SK-N-SH treated with all-trans-retinoic acid at 6 μM for 48 hours (cell line): ENCODE data around the gene GNAQ.

Source experiments
- ESRRG ChIP-seq: fragments of 250-450 bp; sonication (Bioruptor Pico); IDR thresholded peaks from 2 replicates; pipeline ENCODE4 v1.6.1; 2021; ENCODE audit warnings: mild to moderate bottlenecking
- PATZ1 ChIP-seq: fragments of 250-450 bp; sonication (Bioruptor Pico); IDR thresholded peaks from 2 replicates; pipeline ENCODE4 v1.8.0; 2020; ENCODE audit warnings: mild to moderate bottlenecking, moderate library complexity, borderline replicate concordance
- ZC3H10 ChIP-seq: fragments of 250-450 bp; sonication (Bioruptor Pico); IDR thresholded peaks from 2 replicates; pipeline ENCODE4 v1.5.1; 2021; ENCODE audit warnings: mild to moderate bottlenecking, moderate library complexity
- ZFP30 ChIP-seq: fragments of 450-650 bp; formaldehyde crosslinking; IDR thresholded peaks from 2 replicates; pipeline ENCODE4 v1.5.0; 2022; ENCODE audit warnings: mild to moderate bottlenecking, moderate library complexity
- ZNF8 ChIP-seq: fragments of 450-650 bp; formaldehyde crosslinking; IDR thresholded peaks from 2 replicates; pipeline ENCODE4 v1.5.0; 2020; ENCODE audit warnings: mild to moderate bottlenecking, moderate library complexity

DNA sequence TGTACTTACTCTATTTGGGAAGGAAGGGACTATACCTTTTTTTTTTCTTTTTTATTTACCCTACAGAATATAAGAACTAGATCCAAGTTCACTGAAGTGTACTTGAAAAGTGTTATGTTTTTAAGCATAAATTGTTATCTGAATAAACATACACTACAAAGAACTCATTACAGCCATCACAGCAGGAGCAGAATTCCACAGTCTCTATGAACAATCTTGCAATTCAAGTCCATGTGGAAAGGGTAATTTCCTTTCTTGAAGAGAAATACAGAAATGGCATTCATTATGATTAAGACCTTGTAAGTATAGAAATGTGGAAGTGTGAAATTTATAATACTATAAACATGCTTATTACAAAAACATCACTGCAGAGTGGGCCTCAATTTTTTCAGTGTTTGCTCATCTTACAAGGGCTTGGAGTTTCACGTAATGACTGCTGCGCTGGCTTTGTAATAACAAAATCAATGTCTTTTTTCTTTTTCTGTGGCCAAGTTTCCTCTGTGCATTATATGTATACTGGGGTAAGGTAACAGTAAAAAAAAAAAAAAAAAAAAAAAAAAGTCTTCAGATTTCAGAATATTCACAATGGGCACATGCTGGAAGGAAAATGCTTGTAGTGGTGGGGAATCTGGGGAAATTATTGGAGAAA is 306.4 kb downstream of the GNAQ start:
- TF ChIP-seq ZFP30 (CRISPR knock-in tag), result no peak
- TF ChIP-seq PATZ1, result no peak
- no peak for TF ChIP-seq ZC3H10 (CRISPR knock-in tag)
- no peak for TF ChIP-seq ZNF8 (CRISPR knock-in tag)
- no peak for TF ChIP-seq ESRRG
